Adrenal gland (tissue), 5 donors: ENCODE results near the gene LGMN.

Experiments
- CTCF ChIP-seq, 6 experiments: fragments of 450-650 bp in 4 of 6; fragments of 200-600 bp in 2 of 6; sonication (generic) in 1 of 6; IDR thresholded peaks; 1 replicate in 5 of 6; 2 replicates in 1 of 6; pipeline versions ENCODE4 v1.5.1 to v1.8.0; 2016 to 2021; ENCODE audit warnings: antibody characterized with exemption in 6 of 6, mild to moderate bottlenecking in 2 of 6, moderate library complexity in 1 of 6
- POLR2A ChIP-seq, 2 donors: fragments of 450-650 bp; IDR thresholded peaks; one replicate each; pipeline ENCODE4 v1.6.1; 2017; ENCODE audit warnings: antibody characterized with exemption in 2 of 2, mild to moderate bottlenecking in 2 of 2, moderate library complexity in 1 of 2
- donor health status: DM: no; HTN: no; CAD: no.

DNA sequence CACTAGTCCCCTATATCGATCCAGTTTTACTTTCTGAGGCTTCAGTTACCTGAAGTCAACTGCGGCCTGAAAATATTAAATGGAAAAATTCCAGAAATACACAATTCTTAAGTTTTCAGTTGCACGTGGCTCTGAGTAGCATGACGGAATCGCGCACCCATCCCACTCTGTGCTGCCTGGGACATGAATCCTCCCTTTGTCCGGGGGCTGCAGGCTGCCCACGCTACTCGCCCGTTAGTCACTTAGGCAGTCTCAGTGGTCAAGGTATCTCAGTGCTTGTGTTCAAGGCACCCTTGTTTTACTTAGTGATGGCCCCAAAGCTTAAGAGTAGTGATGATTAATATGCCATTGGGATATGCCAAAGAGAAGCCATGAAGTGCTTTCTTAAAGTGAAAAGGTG, 46.6 kb downstream of the LGMN start:
- TF ChIP-seq CTCF (IDR thresholded peaks at IDR 0.05): no peak
- TF ChIP-seq POLR2A (IDR thresholded peaks at IDR 0.05): no peak
